Esophagus squamous epithelium (tissue), 4 donors: ENCODE measurements around the gene ANKRD9.

Experiments used
- CTCF ChIP-seq, 6 experiments: fragments of 450-650 bp in 4 of 6; fragments of 200-600 bp in 2 of 6; sonication (generic) in 2 of 6; IDR thresholded peaks; one replicate each; pipeline ENCODE4 v1.5.1; 2016 to 2019; ENCODE audit warnings: antibody characterized with exemption in 6 of 6, mild to moderate bottlenecking in 4 of 6, moderate library complexity in 4 of 6
- POLR2A ChIP-seq, 4 donors: fragments of 450-650 bp; IDR thresholded peaks; one replicate each; pipeline ENCODE4 v1.6.1; 2017; ENCODE audit warnings: antibody characterized with exemption in 4 of 4, mild to moderate bottlenecking in 4 of 4, moderate library complexity in 3 of 4

GRCh38 chr14:102469261-102469660 is 40.3 kb downstream of the ANKRD9 start:
- no peak for TF ChIP-seq CTCF (IDR thresholded peaks at IDR 0.05)
- no peak for TF ChIP-seq POLR2A (IDR thresholded peaks at IDR 0.05)
